GM12873 (cell line): ENCODE measurements around the gene DDAH1.

Experiments used
- TF ChIP-seq, protein P1 (sequence below): IDR thresholded peaks from 2 replicates; pipeline ENCODE4 v1.5.1; 2012; ENCODE audit warnings: low read depth, mild to moderate bottlenecking, moderate library complexity, low read length, control low read depth; ENCODE audit not compliant: insufficient read depth; ENCODE audit errors: missing control alignments

DDAH1 gene

DNA sequence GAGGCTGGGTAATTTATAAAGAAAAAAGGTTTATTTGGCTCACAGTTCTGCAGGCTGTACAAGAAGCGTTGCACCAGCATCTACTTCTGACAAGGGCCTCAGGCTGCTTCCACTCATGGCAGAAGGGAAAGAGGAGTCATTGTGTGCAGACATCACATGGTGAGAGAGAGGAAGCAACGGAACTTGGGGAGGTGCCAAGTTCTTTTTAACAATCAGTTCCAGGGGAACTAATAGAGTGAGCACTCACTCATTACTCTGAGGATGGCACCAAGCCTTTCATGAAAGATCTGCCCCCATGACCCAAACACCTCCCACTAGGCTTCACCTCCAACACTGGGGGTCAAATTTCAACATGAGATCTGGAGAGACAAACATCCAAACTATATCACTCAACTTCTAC is 77.2 kb downstream of the DDAH1 start:
- TF ChIP-seq, protein P1, sequence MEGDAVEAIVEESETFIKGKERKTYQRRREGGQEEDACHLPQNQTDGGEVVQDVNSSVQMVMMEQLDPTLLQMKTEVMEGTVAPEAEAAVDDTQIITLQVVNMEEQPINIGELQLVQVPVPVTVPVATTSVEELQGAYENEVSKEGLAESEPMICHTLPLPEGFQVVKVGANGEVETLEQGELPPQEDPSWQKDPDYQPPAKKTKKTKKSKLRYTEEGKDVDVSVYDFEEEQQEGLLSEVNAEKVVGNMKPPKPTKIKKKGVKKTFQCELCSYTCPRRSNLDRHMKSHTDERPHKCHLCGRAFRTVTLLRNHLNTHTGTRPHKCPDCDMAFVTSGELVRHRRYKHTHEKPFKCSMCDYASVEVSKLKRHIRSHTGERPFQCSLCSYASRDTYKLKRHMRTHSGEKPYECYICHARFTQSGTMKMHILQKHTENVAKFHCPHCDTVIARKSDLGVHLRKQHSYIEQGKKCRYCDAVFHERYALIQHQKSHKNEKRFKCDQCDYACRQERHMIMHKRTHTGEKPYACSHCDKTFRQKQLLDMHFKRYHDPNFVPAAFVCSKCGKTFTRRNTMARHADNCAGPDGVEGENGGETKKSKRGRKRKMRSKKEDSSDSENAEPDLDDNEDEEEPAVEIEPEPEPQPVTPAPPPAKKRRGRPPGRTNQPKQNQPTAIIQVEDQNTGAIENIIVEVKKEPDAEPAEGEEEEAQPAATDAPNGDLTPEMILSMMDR, result no peak

GRCh38 chr1:85386068-85386722 is 78.8 kb downstream of the DDAH1 start:
- TF ChIP-seq, protein P1, result no peak

DNA sequence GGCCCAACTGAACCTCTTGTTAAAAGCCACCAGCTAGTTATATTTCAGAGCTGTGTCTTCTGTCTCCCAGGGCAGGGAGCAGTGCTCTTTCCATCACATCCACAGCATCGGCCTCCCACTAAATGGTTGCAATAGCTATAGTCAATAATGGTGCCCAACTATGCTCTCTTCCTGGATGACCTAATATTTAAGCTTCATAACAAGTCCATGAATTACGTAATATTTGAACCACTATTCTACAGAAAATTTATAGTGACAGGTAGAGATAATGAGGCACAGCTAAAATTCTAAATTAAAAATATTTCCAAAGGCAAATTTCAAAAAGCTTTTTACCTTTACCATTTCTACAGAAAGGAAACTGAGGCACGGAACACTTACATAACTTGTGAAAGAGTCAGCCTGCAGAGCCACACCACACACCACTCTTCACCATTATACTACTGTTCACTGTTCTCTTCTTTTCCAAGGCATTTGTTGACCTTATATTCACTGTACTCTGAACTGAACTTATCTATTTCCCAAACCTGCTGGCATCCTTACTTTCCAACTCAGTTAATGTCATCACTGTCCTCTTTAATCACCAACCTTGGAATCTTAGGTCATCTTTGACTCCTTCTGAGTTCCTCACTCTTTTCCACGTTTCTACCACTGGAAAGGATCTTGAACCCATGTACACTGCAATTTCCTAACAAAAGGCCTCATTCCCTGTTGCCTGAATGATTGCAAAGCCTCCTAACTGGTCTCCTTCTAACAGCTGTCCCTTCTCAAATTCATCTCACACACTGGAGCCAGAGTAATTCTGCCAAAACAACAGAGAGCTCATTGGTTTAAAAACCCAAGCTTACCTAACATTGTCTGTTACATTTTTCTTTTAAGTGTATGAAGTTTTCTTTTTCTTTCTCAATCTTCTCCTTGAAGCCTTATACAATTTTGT is 85.5 kb downstream of the DDAH1 start:
- TF ChIP-seq, protein P1, result no peak

GRCh38 chr1:85378534-85378933 is 86.4 kb downstream of the DDAH1 start:
- TF ChIP-seq, protein P1, result no peak

DNA sequence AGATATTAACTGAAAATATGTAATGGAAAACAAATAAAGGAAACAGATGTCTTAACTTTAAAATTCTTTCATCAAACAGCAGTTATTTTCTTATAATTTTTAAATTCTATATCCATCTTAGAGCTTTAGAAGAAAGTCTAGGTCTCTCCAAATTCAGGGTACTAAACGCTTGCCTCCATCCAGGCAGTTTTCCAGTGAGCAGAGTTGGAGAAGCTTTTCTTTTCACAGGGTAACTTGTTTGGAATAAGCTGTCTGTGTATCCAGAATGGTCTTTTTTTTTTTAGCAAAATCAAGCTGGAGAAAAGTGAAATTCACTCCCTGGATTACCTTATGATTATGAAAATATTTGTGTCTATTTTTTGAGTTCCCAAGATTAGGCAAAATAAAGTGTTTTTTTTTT is 88.6 kb downstream of the DDAH1 start:
- TF ChIP-seq, protein P1, result no peak

DNA sequence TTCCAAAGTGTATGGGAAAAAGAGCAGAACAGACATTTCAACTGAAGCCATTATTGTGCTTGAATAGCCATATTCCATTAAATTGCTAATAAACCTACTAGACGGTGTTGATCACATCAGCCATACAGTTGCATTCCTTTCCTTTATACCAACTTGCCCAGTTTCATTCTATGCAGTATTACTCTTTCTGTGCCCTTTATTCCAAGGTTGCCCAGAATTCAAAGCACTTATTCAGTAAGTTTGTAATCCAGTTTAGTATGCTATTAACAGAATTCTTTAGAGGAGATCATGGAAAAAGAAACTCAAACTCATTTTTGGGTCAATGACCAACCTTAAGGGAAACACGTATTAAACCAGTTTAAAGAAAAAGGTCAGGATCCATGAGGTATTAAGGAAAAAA is 89.5 kb downstream of the DDAH1 start:
- TF ChIP-seq, protein P1, result no peak

DNA sequence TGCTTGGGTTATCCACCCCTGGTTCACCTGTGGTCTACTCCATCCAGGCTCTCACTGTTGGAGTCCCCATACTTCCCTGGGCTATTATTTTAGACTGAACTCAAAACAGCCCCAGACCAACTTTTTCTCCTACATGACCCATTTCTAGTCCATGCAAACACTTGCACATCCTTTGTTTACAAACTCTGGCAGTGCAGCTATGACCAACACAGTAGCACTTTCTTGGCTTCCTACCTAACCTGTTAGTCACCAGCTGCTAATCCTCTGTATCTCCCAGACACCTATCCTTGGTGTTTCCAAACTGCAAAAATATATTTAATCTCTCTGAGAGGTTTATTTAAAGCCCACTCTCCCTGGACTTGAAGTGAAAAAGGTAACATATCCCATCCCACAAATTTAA is 90.8 kb downstream of the DDAH1 start:
- TF ChIP-seq, protein P1, result no peak
